H9 (cell line): Measurements from ENCODE around the gene DNAI7. TPM values are rescaled to one million over a fixed set of nuclear protein-coding genes. Genes with fewer than 3 reads are reported as not detected.

Source experiments
- DNase-seq: peaks from one replicate; pipeline ENCODE4 v3.0.0-alpha.2; 2017
- H2AFZ ChIP-seq: one replicate; pipeline ENCODE4 v1.6.1; 2013; ENCODE audit warnings: mild to moderate bottlenecking, low read length, control low read depth, moderate library complexity
- H2AK5ac ChIP-seq: 2 replicates; pipeline ENCODE4 v1.6.1; 2013; ENCODE audit warnings: low read length, control low read depth, mixed read lengths; ENCODE audit not compliant: insufficient read length
- H2BK120ac ChIP-seq: one replicate; pipeline ENCODE4 v1.6.1; 2013; ENCODE audit warnings: low read depth, mild to moderate bottlenecking, low read length, control low read depth, inconsistent platforms; ENCODE audit not compliant: poor library complexity, severe bottlenecking
- H2BK12ac ChIP-seq: 2 replicates; pipeline ENCODE4 v1.6.1; 2013; ENCODE audit warnings: low read length, control low read depth, mixed read lengths, low read depth; ENCODE audit not compliant: insufficient read length
- H2BK15ac ChIP-seq: 2 replicates; pipeline ENCODE4 v1.6.1; 2013; ENCODE audit warnings: low read depth, low read length, control low read depth
- H2BK20ac ChIP-seq: one replicate; pipeline ENCODE4 v1.6.1; 2013; ENCODE audit warnings: low read depth, mild to moderate bottlenecking, low read length, control low read depth, inconsistent platforms; ENCODE audit not compliant: poor library complexity, severe bottlenecking
- H2BK5ac ChIP-seq: 2 replicates; pipeline ENCODE4 v1.6.1; 2013; ENCODE audit warnings: low read length, control low read depth, mixed read lengths; ENCODE audit not compliant: insufficient read length
- H3K14ac ChIP-seq: 2 replicates; pipeline ENCODE4 v1.6.1; 2013; ENCODE audit warnings: low read length, control low read depth; ENCODE audit not compliant: insufficient read depth
- H3K18ac ChIP-seq: 2 replicates; pipeline ENCODE4 v1.6.1; 2013; ENCODE audit warnings: low read depth, mild to moderate bottlenecking, mixed read lengths, low read length, control low read depth; ENCODE audit not compliant: insufficient read length
- H3K23ac ChIP-seq: 2 replicates; pipeline ENCODE4 v1.6.1; 2013; ENCODE audit warnings: low read length, control low read depth, mixed read lengths, low read depth; ENCODE audit not compliant: insufficient read length
- H3K23me2 ChIP-seq: 2 replicates; pipeline ENCODE4 v1.6.1; 2013; ENCODE audit warnings: low read depth, mild to moderate bottlenecking, mixed read lengths, low read length, control low read depth; ENCODE audit not compliant: insufficient read length, poor library complexity, severe bottlenecking
- H3K27ac ChIP-seq: 2 replicates; pipeline ENCODE4 v1.5.1; 2013; ENCODE audit warnings: low read length, control low read depth, mixed read lengths, low read depth; ENCODE audit not compliant: insufficient read length
- H3K27me3 ChIP-seq: 2 replicates; pipeline ENCODE4 v1.6.1; 2013; ENCODE audit warnings: low read length, control low read depth, inconsistent platforms; ENCODE audit not compliant: insufficient read depth
- H3K4ac ChIP-seq: 2 replicates; pipeline ENCODE4 v1.6.1; 2013; ENCODE audit warnings: low read depth, mild to moderate bottlenecking, control low read depth, inconsistent platforms, low read length, moderate library complexity
- H3K4me1 ChIP-seq: 2 replicates; pipeline ENCODE4 v1.6.1; 2013; ENCODE audit warnings: low read length, control low read depth, inconsistent platforms; ENCODE audit not compliant: insufficient read depth
- H3K4me2 ChIP-seq: 2 replicates; pipeline ENCODE4 v1.6.1; 2013; ENCODE audit warnings: low read length, control low read depth, mixed read lengths; ENCODE audit not compliant: insufficient read length, insufficient read depth
- H3K56ac ChIP-seq: 2 replicates; pipeline ENCODE4 v1.6.1; 2013; ENCODE audit warnings: low read depth, mild to moderate bottlenecking, mixed read lengths, low read length, control low read depth; ENCODE audit not compliant: insufficient read length
- H3K79me1 ChIP-seq: 2 replicates; pipeline ENCODE4 v1.6.1; 2013; ENCODE audit warnings: low read depth, mild to moderate bottlenecking, moderate library complexity, low read length, control low read depth, inconsistent platforms; ENCODE audit not compliant: insufficient read depth, poor library complexity, severe bottlenecking
- H3K79me2 ChIP-seq: 2 replicates; pipeline ENCODE4 v1.6.1; 2013; ENCODE audit warnings: low read length, control low read depth, inconsistent platforms; ENCODE audit not compliant: insufficient read depth
- H3K9ac ChIP-seq: 2 replicates; pipeline ENCODE4 v1.6.1; 2013; ENCODE audit warnings: low read length, control low read depth, mixed read lengths; ENCODE audit not compliant: insufficient read length; ENCODE audit errors: extremely low read depth
- H3K9me3 ChIP-seq: one replicate; pipeline ENCODE4 v1.6.1; 2013; ENCODE audit warnings: low read depth, low read length, inconsistent platforms; ENCODE audit not compliant: control insufficient read depth
- H3T11ph ChIP-seq: one replicate; pipeline ENCODE4 v1.6.1; 2013; ENCODE audit warnings: mild to moderate bottlenecking, low read length, control low read depth, inconsistent platforms
- H4K20me1 ChIP-seq: one replicate; pipeline ENCODE4 v1.6.1; 2013; ENCODE audit not compliant: control insufficient read depth, insufficient read length, insufficient read depth
- H4K5ac ChIP-seq: 2 replicates; pipeline ENCODE4 v1.6.1; 2013; ENCODE audit warnings: low read depth, mild to moderate bottlenecking, mixed read lengths, low read length, control low read depth; ENCODE audit not compliant: insufficient read length
- H4K8ac ChIP-seq: replicated peaks from 2 replicates; pipeline ENCODE4 v1.6.1; 2013; ENCODE audit warnings: low read length, control low read depth, mixed read lengths, low read depth; ENCODE audit not compliant: insufficient read length
- H4K91ac ChIP-seq: 2 replicates; pipeline ENCODE4 v1.6.1; 2013; ENCODE audit warnings: low read depth, mild to moderate bottlenecking, moderate library complexity, mixed read lengths, low read length, control low read depth; ENCODE audit not compliant: insufficient read length
- H3K27ac Mint-ChIP-seq, 3 experiments: 2 replicates in 2 of 3; 3 replicates in 1 of 3; pipeline ENCODE4 v1.8.0; 2020 to 2021; ENCODE audit warnings: mixed read lengths in 3 of 3, mild to moderate bottlenecking in 1 of 3, moderate library complexity in 1 of 3
- H3K27me3 Mint-ChIP-seq: 2 replicates; pipeline ENCODE4 v1.8.0; 2021; ENCODE audit warnings: low read depth, mild to moderate bottlenecking, moderate library complexity, mixed read lengths
- H3K36me3 Mint-ChIP-seq, 3 experiments: 2 replicates in 2 of 3; 3 replicates in 1 of 3; pipeline ENCODE4 v1.8.0; 2020 to 2021; ENCODE audit warnings: low read depth in 3 of 3, mixed read lengths in 3 of 3; ENCODE audit not compliant: insufficient read depth in 1 of 3
- H3K4me1 Mint-ChIP-seq, 2 experiments: 2 replicates each; pipeline ENCODE4 v1.8.0; 2020; ENCODE audit warnings: mixed read lengths in 2 of 2
- H3K4me3 Mint-ChIP-seq, 2 experiments: 2 replicates in 1 of 2; 3 replicates in 1 of 2; pipeline ENCODE4 v1.8.0; 2020 to 2021; ENCODE audit warnings: mild to moderate bottlenecking in 2 of 2, mixed read lengths in 2 of 2, moderate library complexity in 1 of 2
- H3K9me3 Mint-ChIP-seq, 2 experiments: 2 replicates in 1 of 2; 3 replicates in 1 of 2; pipeline ENCODE4 v1.8.0; 2020; ENCODE audit warnings: mild to moderate bottlenecking in 2 of 2, mixed read lengths in 2 of 2, moderate library complexity in 1 of 2
- WGBS: extraction: QIAGEN DNeasy Blood & Tissue Kit; methylation state at CpG from one replicate; pipeline ENCODE4 v1.1.7; 2013; ENCODE audit warnings: missing lambda C conversion rate, low lambda C conversion rate, mixed read lengths; ENCODE audit not compliant: insufficient read length; ENCODE audit errors: extremely low coverage; 5-methylcytosine and 5-hydroxymethylcytosine counted together
- total RNA-seq: library from RNA; stranded (reverse); gene quantifications from 2 replicates; pipeline ENCODE4 v1.2.1, GENCODE V29; 2021
- TF ChIP-seq, protein P1 (sequence below): fragments of 200-600 bp; sonication (generic); conservative IDR thresholded peaks from 3 replicates; pipeline ENCODE4 v1.8.0; 2021; ENCODE audit warnings: antibody characterized with exemption, mild to moderate bottlenecking

Gene DNAI7
- total RNA-seq, 1 experiment from 2014 or later, result not detected

DNA sequence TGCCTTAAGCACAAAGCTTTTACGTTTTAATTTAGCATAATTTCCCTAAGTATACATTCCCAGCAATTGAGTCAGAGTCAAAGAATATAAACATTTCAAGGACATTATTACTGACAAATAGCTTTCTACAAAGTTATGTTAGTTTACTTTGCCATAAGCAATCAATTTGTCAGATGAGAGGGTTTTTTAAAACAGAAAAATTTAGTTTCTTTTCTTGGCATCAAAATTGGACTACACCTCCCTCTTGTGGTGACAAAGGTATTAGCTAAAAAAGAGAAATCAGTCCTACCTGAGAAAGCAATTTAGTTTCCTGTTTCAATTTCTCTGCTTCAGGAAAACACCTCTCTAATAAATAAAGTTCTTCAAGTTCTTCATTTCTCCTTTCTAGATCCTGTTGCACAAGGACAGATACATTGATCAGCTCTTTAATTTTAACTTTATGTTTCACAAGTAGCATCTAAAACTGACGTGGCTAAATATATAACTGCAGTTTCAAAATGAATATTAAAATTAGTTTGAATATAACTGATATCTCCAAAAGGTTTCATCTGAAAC is 39.9 kb downstream of the DNAI7 start:
- no CpG with 5 or more reads among the region's 2 CpGs for WGBS
- Histone ChIP-seq H3K23me2 (no peaks in the 10 kb centered on the region), H4K20me1 (no peaks in the 10 kb centered on the region), H4K5ac (no peak overlapping the region), H3K23ac (no peak overlapping the region), H3K79me2 (no peaks in the 10 kb centered on the region), H4K91ac (no peak overlapping the region), H2BK5ac (no peak overlapping the region), H3K27me3 (no peaks in the 10 kb centered on the region), H3K9me3 (no peaks in the 10 kb centered on the region), H3K4me1 (peaks cover 11% of the 10 kb centered on the region), H3K4ac (no peak overlapping the region), H3K4me2 (no peak overlapping the region), H2BK15ac (no peak overlapping the region), H2BK20ac (no peak overlapping the region), H4K8ac (no peak overlapping the region), H3K79me1 (no peaks in the 10 kb centered on the region), H3K14ac (no peak overlapping the region), H2BK12ac (no peak overlapping the region), H2BK120ac (no peak overlapping the region), H3K18ac (no peak overlapping the region), H2AFZ (no peak overlapping the region), H3K27ac (no peak overlapping the region), H3K9ac (no peak overlapping the region), H2AK5ac (no peak overlapping the region), H3K56ac (no peak overlapping the region), H3T11ph (no peak overlapping the region)
- H3K4me1 Mint-ChIP-seq, result peaks cover 17% of the 10 kb centered on the region in 2 experiments
- TF ChIP-seq, protein P1, sequence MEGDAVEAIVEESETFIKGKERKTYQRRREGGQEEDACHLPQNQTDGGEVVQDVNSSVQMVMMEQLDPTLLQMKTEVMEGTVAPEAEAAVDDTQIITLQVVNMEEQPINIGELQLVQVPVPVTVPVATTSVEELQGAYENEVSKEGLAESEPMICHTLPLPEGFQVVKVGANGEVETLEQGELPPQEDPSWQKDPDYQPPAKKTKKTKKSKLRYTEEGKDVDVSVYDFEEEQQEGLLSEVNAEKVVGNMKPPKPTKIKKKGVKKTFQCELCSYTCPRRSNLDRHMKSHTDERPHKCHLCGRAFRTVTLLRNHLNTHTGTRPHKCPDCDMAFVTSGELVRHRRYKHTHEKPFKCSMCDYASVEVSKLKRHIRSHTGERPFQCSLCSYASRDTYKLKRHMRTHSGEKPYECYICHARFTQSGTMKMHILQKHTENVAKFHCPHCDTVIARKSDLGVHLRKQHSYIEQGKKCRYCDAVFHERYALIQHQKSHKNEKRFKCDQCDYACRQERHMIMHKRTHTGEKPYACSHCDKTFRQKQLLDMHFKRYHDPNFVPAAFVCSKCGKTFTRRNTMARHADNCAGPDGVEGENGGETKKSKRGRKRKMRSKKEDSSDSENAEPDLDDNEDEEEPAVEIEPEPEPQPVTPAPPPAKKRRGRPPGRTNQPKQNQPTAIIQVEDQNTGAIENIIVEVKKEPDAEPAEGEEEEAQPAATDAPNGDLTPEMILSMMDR, result peak; percentile 85
- H3K36me3 Mint-ChIP-seq, result no peaks in the 10 kb centered on the region; a peak in 1 of 7 replicates
- no peak overlapping the region for H3K27ac Mint-ChIP-seq
- H3K9me3 Mint-ChIP-seq, result no peaks in the 10 kb centered on the region
- no peak for DNase-seq
- no peak overlapping the region for H3K4me3 Mint-ChIP-seq
- H3K27me3 Mint-ChIP-seq, result no peaks in the 10 kb centered on the region; the same call in 1 of the 2 replicates
